NB4 (cell line): Measurements from ENCODE around the gene SEC11A.

ENCODE experiments used
- MYC ChIP-seq: IDR thresholded peaks from 2 replicates; pipeline ENCODE4 v1.6.1; 2011; ENCODE audit warnings: low read depth, low read length
- POLR2A ChIP-seq: IDR thresholded peaks from 2 replicates; pipeline ENCODE4 v1.6.1; 2011; ENCODE audit warnings: mild to moderate bottlenecking; ENCODE audit not compliant: insufficient read length; ENCODE audit errors: extremely low read depth
- TF ChIP-seq, protein P1 (sequence below): IDR thresholded peaks from one replicate; pipeline ENCODE4 v1.5.1; 2012; ENCODE audit warnings: low read depth, low read length

DNA sequence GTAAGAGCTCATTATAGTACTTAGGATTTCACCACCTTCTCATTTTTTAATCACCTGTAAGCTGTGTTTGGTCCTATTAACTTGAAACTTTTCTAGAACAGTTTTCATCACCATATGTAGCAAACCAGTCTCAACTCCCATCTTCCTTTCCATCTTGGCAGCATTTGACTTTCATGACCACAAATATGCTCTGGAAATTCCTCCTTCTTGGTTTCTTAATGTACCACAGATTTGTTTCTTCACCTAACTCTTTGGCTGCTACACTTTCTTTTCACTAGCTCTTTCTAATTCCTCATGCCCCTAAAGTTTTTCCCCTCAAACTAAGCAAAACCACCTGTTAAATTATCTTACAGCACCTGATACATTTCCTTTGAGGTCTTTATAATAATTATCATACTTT lies 44.7 kb downstream of the SEC11A start:
- TF ChIP-seq, protein P1, sequence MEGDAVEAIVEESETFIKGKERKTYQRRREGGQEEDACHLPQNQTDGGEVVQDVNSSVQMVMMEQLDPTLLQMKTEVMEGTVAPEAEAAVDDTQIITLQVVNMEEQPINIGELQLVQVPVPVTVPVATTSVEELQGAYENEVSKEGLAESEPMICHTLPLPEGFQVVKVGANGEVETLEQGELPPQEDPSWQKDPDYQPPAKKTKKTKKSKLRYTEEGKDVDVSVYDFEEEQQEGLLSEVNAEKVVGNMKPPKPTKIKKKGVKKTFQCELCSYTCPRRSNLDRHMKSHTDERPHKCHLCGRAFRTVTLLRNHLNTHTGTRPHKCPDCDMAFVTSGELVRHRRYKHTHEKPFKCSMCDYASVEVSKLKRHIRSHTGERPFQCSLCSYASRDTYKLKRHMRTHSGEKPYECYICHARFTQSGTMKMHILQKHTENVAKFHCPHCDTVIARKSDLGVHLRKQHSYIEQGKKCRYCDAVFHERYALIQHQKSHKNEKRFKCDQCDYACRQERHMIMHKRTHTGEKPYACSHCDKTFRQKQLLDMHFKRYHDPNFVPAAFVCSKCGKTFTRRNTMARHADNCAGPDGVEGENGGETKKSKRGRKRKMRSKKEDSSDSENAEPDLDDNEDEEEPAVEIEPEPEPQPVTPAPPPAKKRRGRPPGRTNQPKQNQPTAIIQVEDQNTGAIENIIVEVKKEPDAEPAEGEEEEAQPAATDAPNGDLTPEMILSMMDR = no peak
- TF ChIP-seq POLR2A (no peak), MYC (no peak)
